ENCODE results near the gene FBLN2.
"Not testable (repeated sequence)": the region's sequence is repeated elsewhere in the genome, so short reads cannot be mapped to it uniquely, and the experiment has no call there.

The FBLN2 gene

GRCh38 chr3:13548696-13549622 lies at the start of gene FBLN2:
Gene FBLN2, plus strand, starts transcription at chr3:13549125. Its CDS starts 21,231 bp downstream, at chr3:13570356.
- peak; percentile 33 for DNase-seq

GRCh38 chr3:13499246-13499645 lies 49.7 kb upstream of the FBLN2 start:
- DNase-seq: not testable (repeated sequence)

- no peak for DNase-seq
Observed at GRCh38 chr3:13500133-13500885, 48.6 kb upstream of the FBLN2 start.

- DNase-seq: no peak
Observed at GRCh38 chr3:13501056-13501455, 47.9 kb upstream of the FBLN2 start.

- DNase-seq: no peak
Observed at GRCh38 chr3:13501521-13501920, 47.4 kb upstream of the FBLN2 start.

GRCh38 chr3:13501958-13502790 lies 46.8 kb upstream of the FBLN2 start:
- DNase-seq: no peak

GRCh38 chr3:13502791-13503060 lies 46.2 kb upstream of the FBLN2 start:
- no peak for DNase-seq

GRCh38 chr3:13504161-13504831 lies 44.6 kb upstream of the FBLN2 start:
- no peak for DNase-seq

- no peak for DNase-seq
Observed at GRCh38 chr3:13505147-13506130, 43.5 kb upstream of the FBLN2 start.

- no peak for DNase-seq
Observed at GRCh38 chr3:13506239-13506638, 42.7 kb upstream of the FBLN2 start.

- DNase-seq: no peak
Observed at GRCh38 chr3:13506680-13507079, 42.2 kb upstream of the FBLN2 start.

GRCh38 chr3:13507247-13507569 lies 41.7 kb upstream of the FBLN2 start:
- DNase-seq: no peak

GRCh38 chr3:13507570-13508339 lies 41.2 kb upstream of the FBLN2 start:
- no peak for DNase-seq

GRCh38 chr3:13508496-13508895 lies 40.4 kb upstream of the FBLN2 start:
- no peak for DNase-seq

- no peak for DNase-seq
Observed at GRCh38 chr3:13509059-13509815, 39.7 kb upstream of the FBLN2 start.

- DNase-seq: no peak
Observed at GRCh38 chr3:13509816-13510192, 39.1 kb upstream of the FBLN2 start.

- no peak for DNase-seq
Observed at GRCh38 chr3:13512451-13512850, 36.5 kb upstream of the FBLN2 start.

GRCh38 chr3:13513051-13513912 lies 35.6 kb upstream of the FBLN2 start:
- no peak for DNase-seq

GRCh38 chr3:13513913-13514517 lies 34.9 kb upstream of the FBLN2 start:
- no peak for DNase-seq

All from activated T-cell treated with anti-CD3 and anti-CD28 coated beads, Interleukin-2, amount 50 U/mL, for 1 hour (primary cell).